GM12878 (cell line): ENCODE data around the gene TOLLIP.

Experiments used
- BHLHE40 ChIP-seq, 2 experiments: fragments of 450-650 bp in 1 of 2; IDR thresholded peaks; 2 replicates each; pipeline ENCODE4 v1.6.1; 2011 to 2017; ENCODE audit warnings: low read depth in 2 of 2, borderline replicate concordance in 1 of 2, improper control_type of control experiment in 1 of 2, low read length in 1 of 2, mild to moderate bottlenecking in 1 of 2
- CTCF ChIP-seq, 3 experiments: IDR thresholded peaks in 2 of 3; conservative IDR thresholded peaks in 1 of 3; 2 replicates each; pipeline ENCODE4 v1.5.1; 2011; ENCODE audit warnings: low read depth in 3 of 3, low read length in 3 of 3, mild to moderate bottlenecking in 3 of 3, control low read depth in 2 of 3, moderate library complexity in 2 of 3, inconsistent platforms in 1 of 3, mixed read lengths in 1 of 3; ENCODE audit not compliant: control insufficient read depth in 2 of 3, insufficient read depth in 1 of 3; ENCODE audit errors: extremely low read depth in 1 of 3
- JUNB ChIP-seq: IDR thresholded peaks from 2 replicates; pipeline ENCODE4 v1.6.1; 2016; ENCODE audit warnings: antibody characterized with exemption, mild to moderate bottlenecking
- MYC ChIP-seq: IDR thresholded peaks from 2 replicates; pipeline ENCODE4 v1.6.1; 2011; ENCODE audit warnings: mild to moderate bottlenecking, low read length, moderate library complexity, inconsistent platforms; ENCODE audit not compliant: insufficient read depth, insufficient replicate concordance, insufficient read length, severe bottlenecking
- NR2C2 ChIP-seq: IDR thresholded peaks from 2 replicates; pipeline ENCODE4 v1.6.1; 2011; ENCODE audit warnings: borderline replicate concordance, low read depth; ENCODE audit not compliant: control insufficient read depth, insufficient read length

GRCh38 chr11:1304380-1304779 lies 5.1 kb downstream of the TOLLIP start:
- TF ChIP-seq MYC, result no peak
- no peak for TF ChIP-seq CTCF (IDR thresholded peaks at IDR 0.05 in 2 of 3, conservative IDR thresholded peaks at IDR 0.05 in 1 of 3; ENCODE audit: control insufficient read depth in 2 of 3, extremely low read depth in 1 of 3, insufficient read depth in 1 of 3, low read depth in 3 of 3, low read length in 3 of 3)
- no peak for TF ChIP-seq JUNB
- TF ChIP-seq BHLHE40 (IDR thresholded peaks at IDR 0.05; ENCODE audit: borderline replicate concordance in 1 of 2, low read depth in 2 of 2, low read length in 1 of 2), result no peak
- no peak for TF ChIP-seq NR2C2
